AG04449 (cell line): Measurements from ENCODE around the gene REC114.

Source experiments
- CTCF ChIA-PET: fragments of 350-600 bp; formaldehyde crosslinking; extraction: SDS; loops from one replicate; lab custom pipeline; 2021; ENCODE audit warnings: antibody characterized with exemption; lab: Yijun Ruan, JAX
- POLR2A ChIA-PET: fragments of 400-600, 350-600 bp; formaldehyde crosslinking; extraction: SDS; loops from one replicate; lab custom pipeline; 2020; ENCODE audit warnings: antibody characterized with exemption, inconsistent platforms; lab: Yijun Ruan, JAX
- DNase-seq: peaks from one replicate; pipeline ENCODE4 v3.0.0-alpha.2; 2010; ENCODE audit warnings: low read depth, low spot score
- H3K4me3 ChIP-seq: 2 replicates; pipeline ENCODE4 v1.5.1; 2011; ENCODE audit warnings: low read depth, mild to moderate bottlenecking, control low read depth, low read length
- CTCF ChIP-seq: IDR thresholded peaks from one replicate; pipeline ENCODE4 v1.5.1; 2011; ENCODE audit warnings: mild to moderate bottlenecking, moderate library complexity, low read length, control low read depth, inconsistent platforms; ENCODE audit not compliant: insufficient read depth; ENCODE audit errors: missing control alignments

REC114 gene

GRCh38 chr15:73568564-73569280 lies 125.8 kb downstream of the REC114 start:
- ChIA-PET POLR2A (interaction anchor here (2.2 kb wide), 1 partner anchor 63 kb away, joined by 8 read pairs; no protein-coding TSS in a partner anchor), CTCF (interaction anchor here (0.7 to 8.2 kb wide), 6 partner anchors 9 to 137 kb away, joined by 3 to 38 read pairs (median 6); no protein-coding TSS in a partner anchor)

GRCh38 chr15:73569361-73569760 lies 126.4 kb downstream of the REC114 start:
- no peak for TF ChIP-seq CTCF
- H3K4me3 ChIP-seq: no peak overlapping the region
- ChIA-PET POLR2A (interaction anchor here (2.2 kb wide), 1 partner anchor 63 kb away, joined by 8 read pairs; no protein-coding TSS in a partner anchor), CTCF (interaction anchor here (0.8 to 8.2 kb wide), 8 partner anchors 9 to 135 kb away, joined by 3 to 38 read pairs (median 4); no protein-coding TSS in a partner anchor)
- no peak for DNase-seq

More at GRCh38 chr15:73568564-73569280, 125.8 kb downstream of the REC114 start:
- no peak for TF ChIP-seq CTCF
- no peak for DNase-seq
- no peak overlapping the region for H3K4me3 ChIP-seq

- no peak overlapping the region for H3K4me3 ChIP-seq
- ChIA-PET CTCF (interaction anchor here (0.9 to 8.2 kb wide), 10 partner anchors 8 to 134 kb away, joined by 3 to 38 read pairs (median 6); no protein-coding TSS in a partner anchor), POLR2A (interaction anchor here (2.2 kb wide), 1 partner anchor 62 kb away, joined by 8 read pairs; no protein-coding TSS in a partner anchor)
- TF ChIP-seq CTCF: no peak
- no peak for DNase-seq
Measured at GRCh38 chr15:73570355-73571032, 127.5 kb downstream of the REC114 start.

GRCh38 chr15:73571346-73571745 lies 128.4 kb downstream of the REC114 start:
- no peak for DNase-seq
- CTCF ChIA-PET: interaction anchor here (0.6 to 8.2 kb wide), 7 partner anchors 9 to 134 kb away, joined by 3 to 38 read pairs (median 7); no protein-coding TSS in a partner anchor

GRCh38 chr15:73572296-73572695 lies 129.3 kb downstream of the REC114 start:
- no peak for DNase-seq
- ChIA-PET CTCF (interaction anchor here (0.6 to 8.2 kb wide), 7 partner anchors 12 to 133 kb away, joined by 3 to 38 read pairs (median 7); no protein-coding TSS in a partner anchor), POLR2A (no interaction called here)
- no peak for TF ChIP-seq CTCF
- no peak overlapping the region for H3K4me3 ChIP-seq

More at GRCh38 chr15:73571346-73571745, 128.4 kb downstream of the REC114 start:
- no peak overlapping the region for H3K4me3 ChIP-seq
- POLR2A ChIA-PET: no interaction called here
- no peak for TF ChIP-seq CTCF
